NB4 (cell line): Measurements from ENCODE around the gene DGKD.

Source experiments
- MYC ChIP-seq: IDR thresholded peaks from 2 replicates; pipeline ENCODE4 v1.6.1; 2011; ENCODE audit warnings: low read depth, low read length
- POLR2A ChIP-seq: IDR thresholded peaks from 2 replicates; pipeline ENCODE4 v1.6.1; 2011; ENCODE audit warnings: mild to moderate bottlenecking; ENCODE audit not compliant: insufficient read length; ENCODE audit errors: extremely low read depth
- TF ChIP-seq, protein P1 (sequence below): IDR thresholded peaks from 2 replicates; pipeline ENCODE4 v1.6.1; 2011; ENCODE audit warnings: low read depth, low read length
- TF ChIP-seq, protein P2 (sequence below): IDR thresholded peaks from one replicate; pipeline ENCODE4 v1.5.1; 2012; ENCODE audit warnings: low read depth, low read length

DNA sequence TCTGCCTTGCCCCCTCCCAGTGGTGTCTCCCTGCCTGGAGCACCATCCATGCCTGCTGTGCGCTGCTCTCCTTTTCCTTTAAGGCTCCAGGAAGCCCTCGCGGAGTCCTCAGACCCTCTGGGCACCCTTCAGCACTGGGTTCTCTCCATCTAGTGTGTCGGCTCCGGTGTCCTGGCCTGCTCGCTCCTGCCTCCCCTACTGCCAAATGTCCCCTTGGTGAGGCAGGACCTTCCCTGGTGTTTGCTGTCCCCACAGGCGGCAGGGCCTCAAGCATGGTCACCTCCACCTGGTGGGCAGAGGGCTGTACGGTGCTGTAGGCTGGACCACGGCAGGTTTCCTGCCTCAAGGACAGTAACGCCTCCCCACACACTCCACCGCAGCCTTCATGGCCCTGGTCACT, 90.2 kb downstream of the DGKD start:
- TF ChIP-seq POLR2A (no peak), MYC (no peak)
- TF ChIP-seq, protein P1, sequence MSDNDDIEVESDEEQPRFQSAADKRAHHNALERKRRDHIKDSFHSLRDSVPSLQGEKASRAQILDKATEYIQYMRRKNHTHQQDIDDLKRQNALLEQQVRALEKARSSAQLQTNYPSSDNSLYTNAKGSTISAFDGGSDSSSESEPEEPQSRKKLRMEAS = no peak
- TF ChIP-seq, protein P2, sequence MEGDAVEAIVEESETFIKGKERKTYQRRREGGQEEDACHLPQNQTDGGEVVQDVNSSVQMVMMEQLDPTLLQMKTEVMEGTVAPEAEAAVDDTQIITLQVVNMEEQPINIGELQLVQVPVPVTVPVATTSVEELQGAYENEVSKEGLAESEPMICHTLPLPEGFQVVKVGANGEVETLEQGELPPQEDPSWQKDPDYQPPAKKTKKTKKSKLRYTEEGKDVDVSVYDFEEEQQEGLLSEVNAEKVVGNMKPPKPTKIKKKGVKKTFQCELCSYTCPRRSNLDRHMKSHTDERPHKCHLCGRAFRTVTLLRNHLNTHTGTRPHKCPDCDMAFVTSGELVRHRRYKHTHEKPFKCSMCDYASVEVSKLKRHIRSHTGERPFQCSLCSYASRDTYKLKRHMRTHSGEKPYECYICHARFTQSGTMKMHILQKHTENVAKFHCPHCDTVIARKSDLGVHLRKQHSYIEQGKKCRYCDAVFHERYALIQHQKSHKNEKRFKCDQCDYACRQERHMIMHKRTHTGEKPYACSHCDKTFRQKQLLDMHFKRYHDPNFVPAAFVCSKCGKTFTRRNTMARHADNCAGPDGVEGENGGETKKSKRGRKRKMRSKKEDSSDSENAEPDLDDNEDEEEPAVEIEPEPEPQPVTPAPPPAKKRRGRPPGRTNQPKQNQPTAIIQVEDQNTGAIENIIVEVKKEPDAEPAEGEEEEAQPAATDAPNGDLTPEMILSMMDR = no peak
